ENCODE results near the gene BCOR. TPM values are rescaled to one million over a fixed set of nuclear protein-coding genes. Genes with fewer than 3 reads are reported as not detected.
A peak's percentile ranks its signal among the peaks of the same experiment; 100 is the strongest.

The BCOR gene
- total RNA-seq, 1 experiment from 2014 or later = 134 TPM

DNA sequence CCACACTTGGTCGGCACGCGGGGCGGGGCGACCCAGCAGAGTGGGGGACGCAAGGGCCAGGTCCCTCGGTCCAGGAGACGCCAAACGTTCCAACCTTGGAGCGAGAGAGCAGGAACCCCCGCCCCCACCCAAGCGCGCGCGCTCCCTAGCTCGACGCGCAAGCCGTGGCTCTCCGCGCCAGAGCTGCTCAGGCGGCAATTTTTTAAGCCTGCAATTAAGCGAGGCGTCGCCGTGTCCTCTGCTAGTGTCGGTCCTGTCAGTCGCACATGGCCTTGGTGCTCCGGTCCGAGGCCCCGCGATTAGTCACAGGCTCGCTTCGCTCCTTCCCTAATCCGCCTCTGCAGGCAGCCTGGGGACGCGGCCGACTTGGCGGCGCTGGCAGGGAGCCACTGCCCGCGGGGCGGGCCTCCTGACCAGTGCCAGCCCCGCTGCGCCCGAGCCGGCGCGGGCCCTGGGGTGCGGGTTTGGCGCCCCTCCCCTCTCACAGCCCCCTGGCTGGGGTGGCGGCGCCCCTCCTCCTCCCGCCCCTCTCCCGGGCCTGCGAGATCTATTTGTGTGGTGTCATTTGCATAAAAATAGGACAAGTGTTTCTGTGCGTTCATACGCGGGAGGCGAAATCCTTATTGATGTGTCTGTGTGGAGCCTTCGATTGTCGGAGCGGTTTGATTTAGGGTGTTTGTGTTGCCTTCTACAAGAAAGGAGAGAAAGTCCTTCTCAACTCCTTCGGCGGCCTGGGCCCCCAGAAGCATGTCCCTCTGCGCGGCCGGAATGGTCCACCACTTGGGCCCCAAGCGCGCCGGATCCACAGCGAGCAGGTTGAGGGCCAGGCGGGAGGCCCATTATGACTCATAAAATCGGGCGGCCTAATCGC lies 9.8 kb upstream of the BCOR start:
- no peak overlapping the region for H3K27ac Mint-ChIP-seq
- Histone ChIP-seq H3K23ac (ENCODE audit: insufficient read length, low read depth, low read length) (no peak overlapping the region), H3K14ac (ENCODE audit: insufficient read depth, low read length) (peak overlapping the region; percentile 39; the same call in 1 of the 2 replicates), H3K4me2 (ENCODE audit: insufficient read depth, insufficient read length, low read length) (peak overlapping the region; percentile 72), H4K20me1 (ENCODE audit: control insufficient read depth, insufficient read depth, insufficient read length) (peaks cover 3% of the 10 kb centered on the region), H3K9ac (ENCODE audit: extremely low read depth, insufficient read length, low read length) (no peak overlapping the region), H3K18ac (ENCODE audit: insufficient read length, low read depth, low read length) (no peak overlapping the region), H4K8ac (replicated peaks; ENCODE audit: insufficient read length, low read depth, low read length) (no peak overlapping the region), H2BK120ac (ENCODE audit: low read depth, low read length, poor library complexity, severe bottlenecking) (no peak overlapping the region), H3K4ac (ENCODE audit: low read depth, low read length) (no peak overlapping the region), H2AK5ac (ENCODE audit: insufficient read length, low read length) (no peak overlapping the region), H3K27ac (ENCODE audit: insufficient read length, low read depth, low read length) (no peak overlapping the region), H4K91ac (ENCODE audit: insufficient read length, low read depth, low read length) (no peak overlapping the region), H2BK15ac (ENCODE audit: low read depth, low read length) (no peak overlapping the region), H3K4me1 (ENCODE audit: insufficient read depth, low read length) (peaks cover 6% of the 10 kb centered on the region; the same call in 1 of the 2 replicates), H2BK20ac (ENCODE audit: low read depth, low read length, poor library complexity, severe bottlenecking) (no peak overlapping the region), H2BK12ac (ENCODE audit: insufficient read length, low read depth, low read length) (no peak overlapping the region), H3K79me2 (ENCODE audit: insufficient read depth, low read length) (no peaks in the 10 kb centered on the region), H3K56ac (ENCODE audit: insufficient read length, low read depth, low read length) (no peak overlapping the region), H3K9me3 (ENCODE audit: control insufficient read depth, low read depth, low read length) (no peaks in the 10 kb centered on the region), H2BK5ac (ENCODE audit: insufficient read length, low read length) (no peak overlapping the region), H3K27me3 (ENCODE audit: insufficient read depth, low read length) (peaks cover 31% of the 10 kb centered on the region), H3K79me1 (ENCODE audit: insufficient read depth, low read depth, low read length, poor library complexity, severe bottlenecking) (no peaks in the 10 kb centered on the region), H3T11ph (ENCODE audit: low read length) (no peak overlapping the region), H4K5ac (ENCODE audit: insufficient read length, low read depth, low read length) (no peak overlapping the region), H2AFZ (ENCODE audit: low read length) (no peak overlapping the region), H3K23me2 (ENCODE audit: insufficient read length, low read depth, low read length, poor library complexity, severe bottlenecking) (peaks cover 34% of the 10 kb centered on the region)
- peaks cover 39 to 48% of the 10 kb centered on the region in 2 experiments for H3K9me3 Mint-ChIP-seq
- WGBS (ENCODE audit: extremely low coverage, insufficient read length, low lambda C conversion rate) = no CpG with 5 or more reads among the region's 76 CpGs
- DNase-seq = peak; percentile 79
- TF ChIP-seq, protein P1, sequence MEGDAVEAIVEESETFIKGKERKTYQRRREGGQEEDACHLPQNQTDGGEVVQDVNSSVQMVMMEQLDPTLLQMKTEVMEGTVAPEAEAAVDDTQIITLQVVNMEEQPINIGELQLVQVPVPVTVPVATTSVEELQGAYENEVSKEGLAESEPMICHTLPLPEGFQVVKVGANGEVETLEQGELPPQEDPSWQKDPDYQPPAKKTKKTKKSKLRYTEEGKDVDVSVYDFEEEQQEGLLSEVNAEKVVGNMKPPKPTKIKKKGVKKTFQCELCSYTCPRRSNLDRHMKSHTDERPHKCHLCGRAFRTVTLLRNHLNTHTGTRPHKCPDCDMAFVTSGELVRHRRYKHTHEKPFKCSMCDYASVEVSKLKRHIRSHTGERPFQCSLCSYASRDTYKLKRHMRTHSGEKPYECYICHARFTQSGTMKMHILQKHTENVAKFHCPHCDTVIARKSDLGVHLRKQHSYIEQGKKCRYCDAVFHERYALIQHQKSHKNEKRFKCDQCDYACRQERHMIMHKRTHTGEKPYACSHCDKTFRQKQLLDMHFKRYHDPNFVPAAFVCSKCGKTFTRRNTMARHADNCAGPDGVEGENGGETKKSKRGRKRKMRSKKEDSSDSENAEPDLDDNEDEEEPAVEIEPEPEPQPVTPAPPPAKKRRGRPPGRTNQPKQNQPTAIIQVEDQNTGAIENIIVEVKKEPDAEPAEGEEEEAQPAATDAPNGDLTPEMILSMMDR (conservative IDR thresholded peaks at IDR 0.05) = no peak
- H3K4me1 Mint-ChIP-seq = peaks cover 21 to 38% of the 10 kb centered on the region in 2 experiments
- H3K4me3 Mint-ChIP-seq = peak overlapping the region; percentile 68 to 86
- H3K36me3 Mint-ChIP-seq (ENCODE audit: insufficient read depth in 1 of 3, low read depth in 3 of 3) = peaks cover 5 to 8% (median 5%) of the 10 kb centered on the region in 3 experiments; a peak in 4 of 7 replicates
- H3K27me3 Mint-ChIP-seq (ENCODE audit: low read depth) = peaks cover 57% of the 10 kb centered on the region

Data from H9 (cell line).